Astrocyte (in vitro differentiated cells and primary cell): ENCODE results near the gene FAM185A. TPM values are rescaled to one million over a fixed set of nuclear protein-coding genes. Genes with fewer than 3 reads are reported as not detected.

ENCODE experiments used
- DNase-seq: peaks from one replicate; pipeline ENCODE4 v3.0.0-alpha.2; 2010; ENCODE audit warnings: low read depth
- FAIRE-seq: peaks from 2 replicates; lab custom pipeline; 2011; peaks lifted over from hg19 to GRCh38; lab: Jason Lieb, UNC
- H2AFZ ChIP-seq: 2 replicates; pipeline ENCODE4 v1.6.0; 2012; ENCODE audit warnings: low read depth, low read length, inconsistent platforms
- H3K27ac ChIP-seq: 2 replicates; pipeline ENCODE4 v1.5.1; 2011; ENCODE audit warnings: low read depth, low read length, inconsistent platforms
- H3K27me3 ChIP-seq: 2 replicates; pipeline ENCODE4 v1.6.0; 2011; ENCODE audit warnings: low read length, inconsistent platforms; ENCODE audit not compliant: insufficient read depth
- H3K36me3 ChIP-seq: 2 replicates; pipeline ENCODE4 v1.5.1; 2011; ENCODE audit warnings: low read length, inconsistent platforms; ENCODE audit not compliant: insufficient read depth
- H3K4me1 ChIP-seq: 2 replicates; pipeline ENCODE4 v1.5.1; 2011; ENCODE audit warnings: low read length, inconsistent platforms; ENCODE audit not compliant: insufficient read depth
- H3K4me2 ChIP-seq: 2 replicates; pipeline ENCODE4 v1.6.0; 2012; ENCODE audit warnings: low read length, inconsistent platforms
- H3K4me3 ChIP-seq: 2 replicates; pipeline ENCODE4 v1.5.1; 2011; ENCODE audit warnings: low read depth, mild to moderate bottlenecking, low read length, inconsistent platforms; ENCODE audit not compliant: insufficient read depth
- H3K79me2 ChIP-seq: 2 replicates; pipeline ENCODE4 v1.6.0; 2012; ENCODE audit warnings: mild to moderate bottlenecking, low read length, inconsistent platforms; ENCODE audit not compliant: insufficient read depth
- H3K9ac ChIP-seq: 2 replicates; pipeline ENCODE4 v1.6.0; 2012; ENCODE audit warnings: mild to moderate bottlenecking, low read length, inconsistent platforms
- H3K9me3 ChIP-seq: 2 replicates; pipeline ENCODE4 v1.5.1; 2012; ENCODE audit warnings: low read depth, mild to moderate bottlenecking, low read length, inconsistent platforms; ENCODE audit not compliant: insufficient read depth
- H4K20me1 ChIP-seq: 2 replicates; pipeline ENCODE4 v1.6.0; 2012; ENCODE audit warnings: low read length, inconsistent platforms; ENCODE audit not compliant: insufficient read depth
- H3K27ac Mint-ChIP-seq: one replicate; pipeline ENCODE4 v1.8.0; 2021; ENCODE audit warnings: mild to moderate bottlenecking, mixed read lengths; ENCODE audit not compliant: unreplicated experiment
- H3K27me3 Mint-ChIP-seq: one replicate; pipeline ENCODE4 v1.8.0; 2021; ENCODE audit warnings: low read depth, mixed read lengths; ENCODE audit not compliant: unreplicated experiment
- H3K36me3 Mint-ChIP-seq: one replicate; pipeline ENCODE4 v1.8.0; 2021; ENCODE audit warnings: low read depth, mixed read lengths; ENCODE audit not compliant: unreplicated experiment
- H3K4me1 Mint-ChIP-seq: one replicate; pipeline ENCODE4 v1.8.0; 2021; ENCODE audit warnings: low read depth, mixed read lengths; ENCODE audit not compliant: unreplicated experiment
- H3K4me3 Mint-ChIP-seq: one replicate; pipeline ENCODE4 v1.8.0; 2021; ENCODE audit warnings: mild to moderate bottlenecking, moderate library complexity, mixed read lengths; ENCODE audit not compliant: unreplicated experiment
- H3K9me3 Mint-ChIP-seq: one replicate; pipeline ENCODE4 v1.8.0; 2021; ENCODE audit warnings: mild to moderate bottlenecking, mixed read lengths; ENCODE audit not compliant: unreplicated experiment
- EZH2 ChIP-seq: IDR thresholded peaks from 2 replicates; pipeline ENCODE4 v1.6.1; 2012; ENCODE audit warnings: mild to moderate bottlenecking, low read length, inconsistent platforms; ENCODE audit not compliant: insufficient read depth
- total RNA-seq: library from RNA; stranded (reverse); gene quantifications from 2 replicates; pipeline ENCODE4 v1.2.1, GENCODE V29; 2021
- TF ChIP-seq, protein P1 (sequence below): IDR thresholded peaks from 2 replicates; pipeline ENCODE4 v1.5.1; 2011; ENCODE audit warnings: low read depth, mild to moderate bottlenecking, inconsistent platforms, low read length, moderate library complexity; ENCODE audit not compliant: insufficient read depth

FAM185A gene
- total RNA-seq, 1 donor from 2014 or later, result 4.9 TPM

- Mint-ChIP-seq H3K36me3 (no peaks in the 10 kb centered on the region), H3K27me3 (no peaks in the 10 kb centered on the region), H3K9me3 (peaks cover 2% of the 10 kb centered on the region), H3K4me3 (no peak overlapping the region), H3K27ac (no peak overlapping the region), H3K4me1 (peaks cover 11% of the 10 kb centered on the region)
- H3K9me3 ChIP-seq, result no peaks in the 10 kb centered on the region
- H4K20me1 ChIP-seq, result no peaks in the 10 kb centered on the region
- no peak overlapping the region for H3K4me3 ChIP-seq
- no peak for FAIRE-seq
- no peaks in the 10 kb centered on the region for H3K79me2 ChIP-seq
- TF ChIP-seq, protein P1, sequence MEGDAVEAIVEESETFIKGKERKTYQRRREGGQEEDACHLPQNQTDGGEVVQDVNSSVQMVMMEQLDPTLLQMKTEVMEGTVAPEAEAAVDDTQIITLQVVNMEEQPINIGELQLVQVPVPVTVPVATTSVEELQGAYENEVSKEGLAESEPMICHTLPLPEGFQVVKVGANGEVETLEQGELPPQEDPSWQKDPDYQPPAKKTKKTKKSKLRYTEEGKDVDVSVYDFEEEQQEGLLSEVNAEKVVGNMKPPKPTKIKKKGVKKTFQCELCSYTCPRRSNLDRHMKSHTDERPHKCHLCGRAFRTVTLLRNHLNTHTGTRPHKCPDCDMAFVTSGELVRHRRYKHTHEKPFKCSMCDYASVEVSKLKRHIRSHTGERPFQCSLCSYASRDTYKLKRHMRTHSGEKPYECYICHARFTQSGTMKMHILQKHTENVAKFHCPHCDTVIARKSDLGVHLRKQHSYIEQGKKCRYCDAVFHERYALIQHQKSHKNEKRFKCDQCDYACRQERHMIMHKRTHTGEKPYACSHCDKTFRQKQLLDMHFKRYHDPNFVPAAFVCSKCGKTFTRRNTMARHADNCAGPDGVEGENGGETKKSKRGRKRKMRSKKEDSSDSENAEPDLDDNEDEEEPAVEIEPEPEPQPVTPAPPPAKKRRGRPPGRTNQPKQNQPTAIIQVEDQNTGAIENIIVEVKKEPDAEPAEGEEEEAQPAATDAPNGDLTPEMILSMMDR, result no peak
- TF ChIP-seq EZH2, result no peak
- H3K27ac ChIP-seq, result no peak overlapping the region
- H3K9ac ChIP-seq, result no peak overlapping the region
- no peak overlapping the region for H3K4me2 ChIP-seq
- H3K4me1 ChIP-seq, result peaks cover 7% of the 10 kb centered on the region
- no peak overlapping the region for H2AFZ ChIP-seq
- H3K27me3 ChIP-seq, result no peaks in the 10 kb centered on the region
- DNase-seq, result no peak
- H3K36me3 ChIP-seq, result no peaks in the 10 kb centered on the region
These were observed 73.4 kb downstream of the FAM185A start for GRCh38 chr7:102821994-102822747.

DNA sequence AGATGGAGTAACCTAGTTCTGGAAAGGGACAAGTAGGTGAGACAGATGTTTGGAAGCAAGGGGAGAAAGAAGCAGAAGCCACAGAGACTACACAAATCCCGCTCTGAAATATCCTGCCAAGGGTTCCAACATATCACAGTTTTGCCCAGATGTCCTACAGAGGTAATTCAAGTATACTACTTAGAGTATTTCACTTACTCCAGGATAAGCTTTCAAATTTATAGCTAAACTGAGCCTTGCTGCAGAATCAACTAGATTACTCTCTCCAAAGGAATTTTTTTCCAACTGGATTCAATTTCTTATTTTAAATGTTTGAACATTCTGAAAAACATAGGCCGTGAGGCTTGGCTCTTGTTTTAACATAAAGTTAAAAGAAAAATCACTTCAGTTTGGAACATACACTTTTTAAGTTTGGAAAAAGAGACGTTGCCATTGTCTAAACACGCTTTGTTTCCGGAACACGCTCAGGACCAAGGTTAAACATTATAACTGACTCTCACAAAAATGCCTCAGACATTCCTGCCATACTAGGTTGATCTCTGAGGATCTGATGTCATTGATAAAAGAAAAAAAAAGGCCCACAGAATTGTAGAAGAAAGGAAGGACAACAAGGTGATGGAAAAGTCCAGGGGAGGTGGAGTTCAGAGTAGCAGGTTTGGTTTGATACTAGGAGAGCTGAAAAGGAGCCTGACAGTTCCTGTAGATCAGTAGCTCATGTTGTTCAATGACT is 74.8 kb downstream of the FAM185A start:
- no peak overlapping the region for H3K9ac ChIP-seq
- peak overlapping the region; percentile 55 for H3K27ac ChIP-seq
- H3K4me3 Mint-ChIP-seq, result no peak overlapping the region
- FAIRE-seq, result no peak
- H2AFZ ChIP-seq, result no peak overlapping the region
- H3K4me3 ChIP-seq, result no peak overlapping the region
- no peaks in the 10 kb centered on the region for H3K36me3 Mint-ChIP-seq
- no peaks in the 10 kb centered on the region for H3K36me3 ChIP-seq
- peak overlapping the region; percentile 54 for H3K27ac Mint-ChIP-seq
- no peaks in the 10 kb centered on the region for H3K9me3 ChIP-seq
- TF ChIP-seq EZH2, result no peak
- TF ChIP-seq, protein P1, result no peak
- H3K27me3 Mint-ChIP-seq, result no peaks in the 10 kb centered on the region
- H4K20me1 ChIP-seq, result no peaks in the 10 kb centered on the region
- H3K4me1 ChIP-seq, result peaks cover 7% of the 10 kb centered on the region
- no peaks in the 10 kb centered on the region for H3K27me3 ChIP-seq
- DNase-seq, result no peak
- H3K4me2 ChIP-seq, result no peak overlapping the region
- H3K4me1 Mint-ChIP-seq, result peaks cover 5% of the 10 kb centered on the region
- peaks cover 2% of the 10 kb centered on the region for H3K9me3 Mint-ChIP-seq
- no peaks in the 10 kb centered on the region for H3K79me2 ChIP-seq
